Cardiac septum (tissue), 1 donor: ENCODE results near the gene REXO5. TPM values are rescaled to one million over a fixed set of nuclear protein-coding genes. Genes with fewer than 3 reads are reported as not detected.
"Not testable (repeated sequence)": the region's sequence is repeated elsewhere in the genome, so short reads cannot be mapped to it uniquely, and the experiment has no call there.

Source experiments
- DNase-seq: peaks from one replicate; pipeline ENCODE4 v3.0.0-alpha.2; 2020; ENCODE audit warnings: low spot score
- intact Hi-C: fragments of 100-400 bp; cut with DNase I; formaldehyde crosslinking; loops from one replicate; pipeline ENCODE4 v1.14.0; 2022
- long read RNA-seq: library from polyadenylated mRNA; unstranded; transcript quantifications from one replicate; pipeline ENCODE4 v2.0.0, GENCODE V29; 2021
- total RNA-seq: library from RNA; stranded (reverse); fragmentation: NEBNext Ultra II Directional; extraction: Animal tissue kit (Norgen Biotek cat#: 25700); gene quantifications from one replicate; pipeline ENCODE4 v1.2.1, GENCODE V29; 2021
- donor health status: DM: no; HTN: no; CAD: no.

Gene REXO5
- total RNA-seq, result 3.0 TPM
- long read RNA-seq, partial matches to known transcripts, result 0 of 2 reads
- long read RNA-seq, other reads (novel, unspliced or antisense), result 0 of 2 reads

- DNase-seq, result peak; percentile 95
- intact Hi-C loops, result loop anchor here (2.0 to 10.0 kb wide), 3 partner anchors 46 to 98 kb away; partner anchors contain the start of genes DCUN1D3, LYRM1 and THUMPD1
Observed at GRCh38 chr16:20806168-20807050, at the start of gene REXO5, which contains the start of gene ERI2. TSS of gene REXO5 (plus strand) at chr16:20806527. CDS start at chr16:20806954, 427 bp downstream. TSS of gene ERI2 (minus strand) at chr16:20806472. CDS start at chr16:20806430, 42 bp downstream.

GRCh38 chr16:20760346-20760745 is 46.0 kb upstream of the REXO5 start:
- intact Hi-C loops, result no loop called here

GRCh38 chr16:20761175-20761574 is 45.2 kb upstream of the REXO5 start:
- DNase-seq, result no peak
- intact Hi-C loops, result no loop called here

More at GRCh38 chr16:20760346-20760745, 46.0 kb upstream of the REXO5 start:
- no peak for DNase-seq

GRCh38 chr16:20762404-20763123 is 43.8 kb upstream of the REXO5 start:
- intact Hi-C loops, result no loop called here
- DNase-seq, result no peak

GRCh38 chr16:20763461-20764232 is 42.7 kb upstream of the REXO5 start, which contains the start of gene ACSM3:
TSS of gene ACSM3 (plus strand) at chr16:20764014. CDS start at chr16:20770035, 6,021 bp downstream.
- intact Hi-C loops, result no loop called here
- DNase-seq, result peak; percentile 77

GRCh38 chr16:20764448-20764847 is 41.9 kb upstream of the REXO5 start:
- DNase-seq, intact Hi-C loops: not testable (repeated sequence)

GRCh38 chr16:20765732-20766131 is 40.6 kb upstream of the REXO5 start:
- no peak for DNase-seq
- intact Hi-C loops, result no loop called here

- no peak for DNase-seq
- intact Hi-C loops, result no loop called here
Observed at GRCh38 chr16:20766294-20766693, 40.0 kb upstream of the REXO5 start.

- intact Hi-C loops, result no loop called here
- DNase-seq, result no peak
Observed at GRCh38 chr16:20767577-20767976, 38.8 kb upstream of the REXO5 start.

GRCh38 chr16:20768121-20768520 is 38.2 kb upstream of the REXO5 start:
- intact Hi-C loops, result no loop called here
- DNase-seq, result no peak

- intact Hi-C loops, result no loop called here
- no peak for DNase-seq
Observed at GRCh38 chr16:20768818-20769217, 37.5 kb upstream of the REXO5 start.

GRCh38 chr16:20773679-20774078 is 32.6 kb upstream of the REXO5 start:
- intact Hi-C loops, result no loop called here

GRCh38 chr16:20774703-20775362 is 31.5 kb upstream of the REXO5 start:
- DNase-seq, result peak; percentile 75
- intact Hi-C loops, result no loop called here

More at GRCh38 chr16:20773679-20774078, 32.6 kb upstream of the REXO5 start:
- DNase-seq, result no peak

GRCh38 chr16:20781697-20782096 is 24.6 kb upstream of the REXO5 start:
- intact Hi-C loops, result no loop called here
- no peak for DNase-seq

- no peak for DNase-seq
Observed at GRCh38 chr16:20782470-20782869, 23.9 kb upstream of the REXO5 start.

GRCh38 chr16:20784204-20784603 is 22.1 kb upstream of the REXO5 start:
- DNase-seq, result no peak
- intact Hi-C loops, result no loop called here

More at GRCh38 chr16:20782470-20782869, 23.9 kb upstream of the REXO5 start:
- intact Hi-C loops, result no loop called here

- no peak for DNase-seq
- intact Hi-C loops, result no loop called here
Observed at GRCh38 chr16:20789130-20789529, 17.2 kb upstream of the REXO5 start.

GRCh38 chr16:20791923-20792612 is 14.3 kb upstream of the REXO5 start:
- no peak for DNase-seq
- intact Hi-C loops, result no loop called here
